ENCODE measurements around the gene PRAMEF5.
"Not testable (repeated sequence)": the region's sequence is repeated elsewhere in the genome, so short reads cannot be mapped to it uniquely, and the experiment has no call there.

PRAMEF5 gene

DNA sequence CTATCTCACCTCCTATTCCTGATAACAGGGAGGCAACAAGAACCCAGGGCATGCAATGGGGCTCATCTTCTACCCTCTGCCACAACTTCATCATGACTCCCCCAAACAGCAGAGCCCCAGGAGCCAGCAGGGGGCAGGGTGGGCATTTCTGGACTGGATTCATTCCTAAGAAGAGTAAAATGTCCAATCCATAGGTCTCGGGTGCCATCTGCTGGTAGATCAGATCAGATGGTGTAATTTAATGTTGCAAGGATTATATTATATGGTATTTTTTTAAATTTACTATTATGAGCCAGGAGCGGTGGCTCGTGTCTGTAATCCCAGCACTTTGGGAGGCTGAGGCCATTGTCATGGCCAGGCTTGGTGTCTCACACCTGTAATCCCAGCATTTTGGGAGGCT is 11.1 kb downstream of the PRAMEF5 start:
- H3K36me3 ChIP-seq (ENCODE audit: control insufficient read depth in 5 of 5, insufficient read depth in 5 of 5, low read length in 5 of 5); H3K4me3 ChIP-seq (ENCODE audit: low read depth in 1 of 5, low read length in 5 of 5); H3K27me3 ChIP-seq (ENCODE audit: control insufficient read depth in 5 of 5, insufficient read depth in 4 of 5, low read length in 5 of 5); H3K9ac ChIP-seq (ENCODE audit: low read length in 5 of 5); H3K4me1 ChIP-seq (ENCODE audit: control insufficient read depth in 5 of 5, insufficient read depth in 5 of 5, low read length in 5 of 5); H3K9me3 ChIP-seq (ENCODE audit: control insufficient read depth in 5 of 5, low read length in 5 of 5); H3K27ac ChIP-seq (ENCODE audit: low read depth, low read length): not testable (repeated sequence)

DNA sequence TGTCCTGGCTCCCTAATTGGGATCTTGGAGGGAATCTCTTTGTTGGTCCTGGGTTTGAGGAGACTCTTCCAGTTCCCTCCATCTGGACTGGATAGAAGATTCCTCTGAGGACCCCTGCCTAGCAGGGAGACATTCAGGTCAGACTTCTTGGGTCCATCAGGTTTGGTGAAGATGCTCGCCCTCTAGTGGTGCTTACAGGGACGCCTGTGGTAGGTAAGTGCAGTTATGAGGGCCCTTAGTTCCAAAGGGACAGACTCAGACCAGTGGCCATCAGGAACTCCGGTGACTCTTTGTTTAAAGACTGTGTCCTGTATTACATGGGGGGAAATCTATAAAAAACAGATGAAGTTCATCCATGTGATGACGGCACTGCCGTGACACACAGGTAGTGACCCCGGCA is 23.0 kb downstream of the PRAMEF5 start:
- not testable (repeated sequence) for H3K4me3 ChIP-seq (ENCODE audit: low read depth in 1 of 5, low read length in 5 of 5); H3K27me3 ChIP-seq (ENCODE audit: control insufficient read depth in 5 of 5, insufficient read depth in 4 of 5, low read length in 5 of 5); H3K27ac ChIP-seq (ENCODE audit: low read depth, low read length); H3K9ac ChIP-seq (ENCODE audit: low read length in 5 of 5); H3K9me3 ChIP-seq (ENCODE audit: control insufficient read depth in 5 of 5, low read length in 5 of 5); H3K36me3 ChIP-seq (ENCODE audit: control insufficient read depth in 5 of 5, insufficient read depth in 5 of 5, low read length in 5 of 5); H3K4me1 ChIP-seq (ENCODE audit: control insufficient read depth in 5 of 5, insufficient read depth in 5 of 5, low read length in 5 of 5)

DNA sequence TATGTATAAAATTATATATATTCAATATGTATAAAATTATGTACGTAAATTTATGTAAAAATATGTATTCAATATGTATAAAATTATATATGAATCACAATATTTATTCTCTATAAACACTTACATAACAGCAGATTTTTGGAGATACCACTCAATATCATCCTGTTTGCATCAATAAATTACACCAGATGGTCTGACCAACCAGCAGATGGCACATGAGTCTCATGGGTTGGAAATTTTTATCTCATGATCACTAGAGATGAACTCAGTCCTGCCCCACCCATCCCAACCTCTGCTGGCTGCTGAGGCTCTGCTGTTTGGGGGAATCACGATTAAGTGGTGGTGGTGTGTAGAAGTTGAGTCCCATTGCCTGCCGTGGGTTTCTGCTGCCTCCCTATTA is 25.6 kb downstream of the PRAMEF5 start:
- not testable (repeated sequence) for H3K4me1 ChIP-seq (ENCODE audit: control insufficient read depth in 5 of 5, insufficient read depth in 5 of 5, low read length in 5 of 5); H3K27me3 ChIP-seq (ENCODE audit: control insufficient read depth in 5 of 5, insufficient read depth in 4 of 5, low read length in 5 of 5); H3K4me3 ChIP-seq (ENCODE audit: low read depth in 1 of 5, low read length in 5 of 5); H3K9me3 ChIP-seq (ENCODE audit: control insufficient read depth in 5 of 5, low read length in 5 of 5); H3K27ac ChIP-seq (ENCODE audit: low read depth, low read length); H3K9ac ChIP-seq (ENCODE audit: low read length in 5 of 5); H3K36me3 ChIP-seq (ENCODE audit: control insufficient read depth in 5 of 5, insufficient read depth in 5 of 5, low read length in 5 of 5)

DNA sequence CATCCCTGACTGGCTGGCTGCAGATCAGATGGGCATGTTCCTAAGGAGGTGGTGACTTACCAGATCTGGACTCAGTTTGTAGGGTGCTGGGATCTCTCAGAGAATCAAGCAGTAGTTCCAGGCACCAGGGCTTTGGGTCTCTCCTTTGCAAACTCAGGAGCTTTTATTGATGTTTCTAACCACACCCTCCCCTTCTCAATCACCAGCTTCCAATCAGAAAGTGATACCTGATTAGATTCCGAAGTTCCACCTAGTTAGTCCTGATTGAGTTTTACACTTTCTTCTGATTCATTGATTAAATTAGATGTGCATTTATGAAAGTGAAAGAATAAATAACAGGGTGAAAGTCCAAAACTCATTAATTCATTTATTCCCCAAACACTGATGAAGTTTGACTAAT is 31.0 kb downstream of the PRAMEF5 start, which contains the start of gene PRAMEF8:
TSS of gene PRAMEF8 (minus strand) at position 101 of the 400 bp plus-strand sequence. CDS start 1,046 bp downstream, outside the sequence.
- H3K27ac ChIP-seq (ENCODE audit: low read depth, low read length): not testable (repeated sequence)

DNA sequence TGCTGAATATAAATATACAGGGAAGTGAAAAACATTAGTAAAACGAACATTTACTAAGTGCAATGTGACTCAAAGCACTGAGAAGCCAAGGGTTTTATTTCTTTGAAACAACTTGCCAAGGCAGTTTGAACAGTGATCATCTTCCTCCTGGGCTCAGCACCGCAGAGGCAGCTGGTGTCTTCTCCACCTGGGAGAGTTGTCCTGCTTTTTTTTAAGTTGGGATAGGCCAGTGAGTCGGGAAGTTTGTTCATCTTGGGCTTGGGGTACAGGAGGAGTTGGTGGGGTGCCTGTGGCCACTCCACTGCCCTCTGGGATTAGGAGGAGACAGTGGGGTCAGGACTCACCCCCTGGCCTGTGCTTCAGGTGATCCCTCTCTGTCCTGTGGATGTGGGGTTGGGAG is 35.0 kb downstream of the PRAMEF5 start:
- not testable (repeated sequence) for H3K27me3 ChIP-seq (ENCODE audit: control insufficient read depth in 5 of 5, insufficient read depth in 4 of 5, low read length in 5 of 5); H3K4me1 ChIP-seq (ENCODE audit: control insufficient read depth in 5 of 5, insufficient read depth in 5 of 5, low read length in 5 of 5); H3K4me3 ChIP-seq (ENCODE audit: low read depth in 1 of 5, low read length in 5 of 5); H3K36me3 ChIP-seq (ENCODE audit: control insufficient read depth in 5 of 5, insufficient read depth in 5 of 5, low read length in 5 of 5); H3K9me3 ChIP-seq (ENCODE audit: control insufficient read depth in 5 of 5, low read length in 5 of 5); H3K27ac ChIP-seq (ENCODE audit: low read depth, low read length); H3K9ac ChIP-seq (ENCODE audit: low read length in 5 of 5)

More for the DNA sequence above, 31.0 kb downstream of the PRAMEF5 start, which contains the start of gene PRAMEF8:
- H3K9me3 ChIP-seq (ENCODE audit: control insufficient read depth in 5 of 5, low read length in 5 of 5); H3K4me1 ChIP-seq (ENCODE audit: control insufficient read depth in 5 of 5, insufficient read depth in 5 of 5, low read length in 5 of 5); H3K27me3 ChIP-seq (ENCODE audit: control insufficient read depth in 5 of 5, insufficient read depth in 4 of 5, low read length in 5 of 5); H3K4me3 ChIP-seq (ENCODE audit: low read depth in 1 of 5, low read length in 5 of 5); H3K36me3 ChIP-seq (ENCODE audit: control insufficient read depth in 5 of 5, insufficient read depth in 5 of 5, low read length in 5 of 5); H3K9ac ChIP-seq (ENCODE audit: low read length in 5 of 5): not testable (repeated sequence)

DNA sequence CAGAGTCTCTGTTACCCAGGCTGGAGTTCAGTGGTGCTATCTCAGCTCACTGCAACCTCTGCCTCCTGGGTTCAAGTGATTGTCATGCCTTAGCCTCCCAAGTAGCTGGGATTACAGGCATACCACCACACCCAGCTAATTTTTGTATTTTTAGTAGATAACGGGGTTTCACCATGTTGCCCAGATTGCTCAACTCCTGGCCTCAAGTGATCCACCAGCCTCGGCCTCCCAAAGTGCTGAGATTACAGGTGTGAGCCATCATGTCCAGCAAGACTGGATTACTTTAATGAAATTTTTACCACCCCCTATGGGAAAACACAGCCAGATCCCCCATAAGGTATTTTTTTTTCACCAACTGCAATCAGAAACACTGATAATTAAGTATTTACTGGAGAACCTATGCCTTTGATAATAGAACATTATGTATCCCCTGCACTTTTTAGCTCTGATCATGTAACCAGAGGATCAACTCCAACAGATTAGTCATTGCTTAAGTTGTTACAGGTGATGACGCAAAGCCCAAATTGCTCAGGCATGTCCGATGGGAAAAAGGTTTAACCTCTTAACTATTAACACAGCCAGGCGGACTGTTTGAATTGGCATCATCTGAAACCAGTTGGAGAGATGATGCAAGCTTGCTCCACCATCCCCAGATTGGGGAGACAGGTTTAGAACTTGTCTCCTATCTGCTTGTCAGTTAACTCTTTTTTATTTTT is 43.4 kb downstream of the PRAMEF5 start:
- H3K4me3 ChIP-seq (ENCODE audit: low read depth in 1 of 5, low read length in 5 of 5); H3K9ac ChIP-seq (ENCODE audit: low read length in 5 of 5); H3K36me3 ChIP-seq (ENCODE audit: control insufficient read depth in 5 of 5, insufficient read depth in 5 of 5, low read length in 5 of 5); H3K27me3 ChIP-seq (ENCODE audit: control insufficient read depth in 5 of 5, insufficient read depth in 4 of 5, low read length in 5 of 5); H3K9me3 ChIP-seq (ENCODE audit: control insufficient read depth in 5 of 5, low read length in 5 of 5); H3K27ac ChIP-seq (ENCODE audit: low read depth, low read length); H3K4me1 ChIP-seq (ENCODE audit: control insufficient read depth in 5 of 5, insufficient read depth in 5 of 5, low read length in 5 of 5): not testable (repeated sequence)

DNA sequence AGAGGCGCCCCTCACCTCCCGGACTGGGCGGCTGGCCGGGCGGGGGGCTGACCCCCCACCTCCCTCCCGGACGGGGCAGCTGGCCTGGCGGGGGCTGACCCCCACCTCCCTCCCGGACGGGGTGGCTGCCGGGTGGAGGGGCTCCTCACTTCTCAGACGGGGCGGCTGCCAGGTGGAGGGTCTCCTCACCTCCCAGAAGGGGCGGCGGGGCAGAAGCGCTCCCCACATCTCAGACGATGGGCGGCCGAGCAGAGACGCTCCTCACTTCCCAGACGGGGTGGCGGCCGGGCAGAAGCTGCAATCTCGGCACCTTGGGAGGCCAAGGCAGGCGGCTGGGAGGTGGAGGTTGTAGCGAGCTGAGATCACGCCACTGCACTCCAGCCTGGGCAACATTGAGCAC is 44.7 kb downstream of the PRAMEF5 start:
- H3K36me3 ChIP-seq (ENCODE audit: control insufficient read depth in 5 of 5, insufficient read depth in 5 of 5, low read length in 5 of 5); H3K27me3 ChIP-seq (ENCODE audit: control insufficient read depth in 5 of 5, insufficient read depth in 4 of 5, low read length in 5 of 5); H3K9ac ChIP-seq (ENCODE audit: low read length in 5 of 5); H3K27ac ChIP-seq (ENCODE audit: low read depth, low read length); H3K9me3 ChIP-seq (ENCODE audit: control insufficient read depth in 5 of 5, low read length in 5 of 5); H3K4me1 ChIP-seq (ENCODE audit: control insufficient read depth in 5 of 5, insufficient read depth in 5 of 5, low read length in 5 of 5); H3K4me3 ChIP-seq (ENCODE audit: low read depth in 1 of 5, low read length in 5 of 5): not testable (repeated sequence)

DNA sequence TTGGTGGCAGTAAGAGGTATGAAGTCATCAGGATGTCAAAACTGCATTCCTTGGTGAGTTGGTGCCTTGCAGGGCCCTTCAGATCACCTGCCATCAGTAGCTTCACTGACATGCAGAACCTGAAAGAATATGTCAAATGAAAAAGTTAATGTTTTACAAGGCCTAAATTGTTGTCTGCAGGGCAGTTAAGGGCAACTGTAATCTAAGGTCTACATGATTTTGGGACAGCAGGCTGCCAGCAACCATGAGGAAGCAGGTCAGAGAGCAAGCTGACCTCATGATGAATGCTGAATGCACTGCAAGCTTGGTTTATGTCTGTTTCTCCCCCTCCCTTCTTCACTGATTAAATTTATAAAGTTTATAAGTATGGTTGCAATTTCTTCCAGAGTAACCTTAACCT is 48.2 kb downstream of the PRAMEF5 start:
- H3K9ac ChIP-seq (ENCODE audit: low read length in 5 of 5); H3K9me3 ChIP-seq (ENCODE audit: control insufficient read depth in 5 of 5, low read length in 5 of 5); H3K27ac ChIP-seq (ENCODE audit: low read depth, low read length); H3K27me3 ChIP-seq (ENCODE audit: control insufficient read depth in 5 of 5, insufficient read depth in 4 of 5, low read length in 5 of 5); H3K4me3 ChIP-seq (ENCODE audit: low read depth in 1 of 5, low read length in 5 of 5); H3K36me3 ChIP-seq (ENCODE audit: control insufficient read depth in 5 of 5, insufficient read depth in 5 of 5, low read length in 5 of 5); H3K4me1 ChIP-seq (ENCODE audit: control insufficient read depth in 5 of 5, insufficient read depth in 5 of 5, low read length in 5 of 5): not testable (repeated sequence)

DNA sequence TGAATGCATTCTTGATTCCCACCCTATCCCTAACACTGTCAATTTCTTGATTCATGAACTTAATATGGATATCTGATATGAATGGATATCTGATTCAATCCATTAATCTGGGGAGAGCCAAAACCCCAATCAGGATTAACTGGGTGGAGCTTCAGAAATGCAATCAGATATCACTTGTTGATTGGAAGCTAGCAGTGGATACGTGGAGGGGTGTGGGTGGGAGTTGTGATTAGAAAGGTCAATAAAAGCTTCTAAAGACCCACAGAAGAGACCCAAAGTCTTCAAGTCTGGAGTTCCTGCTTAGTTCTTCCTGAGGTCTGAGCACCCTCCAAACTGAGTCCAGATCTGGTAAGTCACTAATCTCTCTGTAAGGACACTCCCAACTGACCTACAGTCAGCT is 49.2 kb downstream of the PRAMEF5 start, which contains the start of gene PRAMEF33:
TSS of gene PRAMEF33 (plus strand) at position 301 of the 400 bp plus-strand sequence. CDS start 2,416 bp downstream, outside the sequence.
- not testable (repeated sequence) for H3K9ac ChIP-seq (ENCODE audit: low read length in 5 of 5); H3K4me1 ChIP-seq (ENCODE audit: control insufficient read depth in 5 of 5, insufficient read depth in 5 of 5, low read length in 5 of 5); H3K27me3 ChIP-seq (ENCODE audit: control insufficient read depth in 5 of 5, insufficient read depth in 4 of 5, low read length in 5 of 5)

More for the DNA sequence above, 49.2 kb downstream of the PRAMEF5 start, which contains the start of gene PRAMEF33:
- not testable (repeated sequence) for H3K36me3 ChIP-seq (ENCODE audit: control insufficient read depth in 5 of 5, insufficient read depth in 5 of 5, low read length in 5 of 5); H3K9me3 ChIP-seq (ENCODE audit: control insufficient read depth in 5 of 5, low read length in 5 of 5); H3K27ac ChIP-seq (ENCODE audit: low read depth, low read length); H3K4me3 ChIP-seq (ENCODE audit: low read depth in 1 of 5, low read length in 5 of 5)

Data from subcutaneous abdominal adipose tissue (tissue), 5 donors.